Measurements from ENCODE around the gene PRCP. TPM values are rescaled to one million over a fixed set of nuclear protein-coding genes. Genes with fewer than 3 reads are reported as not detected.

PRCP gene
- total and polyA plus RNA-seq, 4 donors: 27.3 to 55.2 (median 41.2) TPM

GRCh38 chr11:82790723-82791484 lies 109.3 kb downstream of the PRCP start (continued):
- no peak for TF ChIP-seq CTCF (IDR thresholded peaks at IDR 0.05; ENCODE audit: low read depth, low read length, missing input control)
- TF ChIP-seq HNF4G (IDR thresholded peaks at IDR 0.05): no peak
- TF ChIP-seq TAF1 (conservative IDR thresholded peaks at IDR 0.05): no peak
- no peak for TF ChIP-seq FOXA1 (IDR thresholded peaks at IDR 0.05)

GRCh38 chr11:82787981-82788380 lies 112.2 kb downstream of the PRCP start:
- Histone ChIP-seq H3K9ac (ENCODE audit: low read depth in 1 of 2, low read length in 2 of 2) (no peak overlapping the region), H3K9me3 (ENCODE audit: control insufficient read depth in 4 of 4, low read length in 3 of 4) (no peaks in the 10 kb centered on the region), H3K36me3 (ENCODE audit: control insufficient read depth in 4 of 4, insufficient read depth in 3 of 4, low read depth in 1 of 4, low read length in 3 of 4) (no peaks in the 10 kb centered on the region), H3K27me3 (ENCODE audit: control insufficient read depth in 4 of 4, insufficient read depth in 4 of 4, low read length in 3 of 4) (peaks cover 0 to 4% (median 0%) of the 10 kb centered on the region in 4 donors), H3K27ac (ENCODE audit: low read depth in 1 of 2, low read length in 2 of 2) (no peak overlapping the region), H3K4me1 (ENCODE audit: control insufficient read depth in 4 of 4, insufficient read depth in 4 of 4, low read length in 3 of 4) (no peaks in the 10 kb centered on the region), H3K4me3 (ENCODE audit: low read depth in 1 of 3, low read length in 3 of 3) (no peak overlapping the region)
- 87% methylated on average over 4 of the region's 4 CpGs for WGBS
- TF ChIP-seq SP1 (IDR thresholded peaks at IDR 0.05) (no peak), GABPA (IDR thresholded peaks at IDR 0.05 in 1 of 2, conservative IDR thresholded peaks at IDR 0.05 in 1 of 2) (no peak), MAX (IDR thresholded peaks at IDR 0.05) (no peak), ZBTB33 (IDR thresholded peaks at IDR 0.05) (no peak), HNF4A (conservative IDR thresholded peaks at IDR 0.05) (no peak)
- DNase-seq (ENCODE audit: low spot score): no peak

GRCh38 chr11:82786836-82787235 lies 113.4 kb downstream of the PRCP start:
- peaks cover 0 to 4% (median 0%) of the 10 kb centered on the region in 4 donors for H3K27me3 ChIP-seq (ENCODE audit: control insufficient read depth in 4 of 4, insufficient read depth in 4 of 4, low read length in 3 of 4)
- TF ChIP-seq YY1 (IDR thresholded peaks at IDR 0.05) (no peak), HNF4G (IDR thresholded peaks at IDR 0.05) (no peak), JUND (IDR thresholded peaks at IDR 0.05) (no peak), GABPA (IDR thresholded peaks at IDR 0.05 in 1 of 2, conservative IDR thresholded peaks at IDR 0.05 in 1 of 2) (no peak), MAX (IDR thresholded peaks at IDR 0.05) (no peak), REST (IDR thresholded peaks at IDR 0.05) (no peak), CTCF (IDR thresholded peaks at IDR 0.05; ENCODE audit: low read depth, low read length, missing input control) (no peak)
- H3K4me3 ChIP-seq (ENCODE audit: low read depth in 1 of 3, low read length in 3 of 3): no peak overlapping the region
- no peaks in the 10 kb centered on the region for H3K9me3 ChIP-seq (ENCODE audit: control insufficient read depth in 4 of 4, low read length in 3 of 4)
- H3K9ac ChIP-seq (ENCODE audit: low read depth in 1 of 2, low read length in 2 of 2): no peak overlapping the region
- H3K4me1 ChIP-seq (ENCODE audit: control insufficient read depth in 4 of 4, insufficient read depth in 4 of 4, low read length in 3 of 4): no peaks in the 10 kb centered on the region
- no peak for DNase-seq (ENCODE audit: low spot score)
- 76% methylated on average over 3 of the region's 3 CpGs for WGBS
- no peaks in the 10 kb centered on the region for H3K36me3 ChIP-seq (ENCODE audit: control insufficient read depth in 4 of 4, insufficient read depth in 3 of 4, low read depth in 1 of 4, low read length in 3 of 4)
- no peak overlapping the region for H3K27ac ChIP-seq (ENCODE audit: low read depth in 1 of 2, low read length in 2 of 2)
